OCI-LY1 (cell line): ENCODE measurements around the gene SPATA13.

Experiments
- H2AFZ ChIP-seq: fragments of 200-600 bp; sonication (generic), shearing (Covaris generic); 2 replicates; pipeline ENCODE4 v1.6.0; 2014; ENCODE audit warnings: antibody characterized with exemption, mild to moderate bottlenecking, low read length
- H3F3A ChIP-seq: fragments of 200-600 bp; sonication (generic), shearing (Covaris generic); 2 replicates; pipeline ENCODE4 v1.6.0; 2014; ENCODE audit warnings: mild to moderate bottlenecking, antibody characterized with exemption, low read length, moderate library complexity; ENCODE audit not compliant: insufficient read depth
- H3K27ac ChIP-seq: fragments of 200-600 bp; sonication (generic); 2 replicates; pipeline ENCODE4 v1.5.1; 2014; ENCODE audit warnings: low read length, mixed run types, mild to moderate bottlenecking, low read depth; ENCODE audit not compliant: poor library complexity, severe bottlenecking
- H3K27me3 ChIP-seq: fragments of 200-600 bp; sonication (generic); 2 replicates; pipeline ENCODE4 v1.6.0; 2014; ENCODE audit warnings: antibody characterized with exemption, mild to moderate bottlenecking, low read length, moderate library complexity; ENCODE audit not compliant: insufficient read depth
- H3K36me3 ChIP-seq: fragments of 200-600 bp; sonication (generic); 2 replicates; pipeline ENCODE4 v1.6.1; 2014; ENCODE audit warnings: mild to moderate bottlenecking, antibody characterized with exemption, low read length, moderate library complexity, mixed read lengths; ENCODE audit not compliant: insufficient read depth
- H3K4me1 ChIP-seq: fragments of 200-600 bp; sonication (generic); 2 replicates; pipeline ENCODE4 v1.5.1; 2014; ENCODE audit warnings: mild to moderate bottlenecking, low read length, moderate library complexity; ENCODE audit not compliant: insufficient read depth, severe bottlenecking
- H3K4me2 ChIP-seq: fragments of 200-600 bp; sonication (generic), shearing (Covaris generic); 2 replicates; pipeline ENCODE4 v1.6.1; 2014; ENCODE audit warnings: low read length
- H3K4me3 ChIP-seq: fragments of 200-600 bp; sonication (generic); 2 replicates; pipeline ENCODE4 v1.5.1; 2014; ENCODE audit warnings: low read length, low read depth, mild to moderate bottlenecking, mixed read lengths; ENCODE audit not compliant: poor library complexity, severe bottlenecking
- H3K79me2 ChIP-seq: fragments of 200-600 bp; shearing (Covaris generic); 2 replicates; pipeline ENCODE4 v1.6.1; 2016; ENCODE audit warnings: mixed run types, low read length, mixed read lengths; ENCODE audit not compliant: insufficient read depth
- H3K9ac ChIP-seq: fragments of 200-600 bp; sonication (generic), shearing (Covaris generic); 2 replicates; pipeline ENCODE4 v1.6.1; 2014; ENCODE audit warnings: mild to moderate bottlenecking, low read length, mixed read lengths
- H3K9me2 ChIP-seq: fragments of 200-600 bp; sonication (generic), shearing (Covaris generic); 2 replicates; pipeline ENCODE4 v1.6.1; 2014; ENCODE audit warnings: low read depth, mild to moderate bottlenecking, low read length, mixed read lengths
- H3K9me3 ChIP-seq: fragments of 200-600 bp; shearing (Covaris generic); 2 replicates; pipeline ENCODE4 v1.6.1; 2014; ENCODE audit warnings: low read length, mixed read lengths
- H4K20me1 ChIP-seq: fragments of 200-600 bp; sonication (generic), shearing (Covaris generic); 2 replicates; pipeline ENCODE4 v1.6.0; 2016; ENCODE audit warnings: mild to moderate bottlenecking, low read length; ENCODE audit not compliant: insufficient read depth
- EZH2 ChIP-seq: fragments of 200-600 bp; sonication (generic), shearing (Covaris generic); IDR thresholded peaks from 2 replicates; pipeline ENCODE4 v1.8.0; 2017; ENCODE audit warnings: borderline replicate concordance, mixed run types, mild to moderate bottlenecking, antibody characterized with exemption, low read length, moderate library complexity, mixed read lengths
- TF ChIP-seq, protein P1 (sequence below): fragments of 200-600 bp; sonication (generic), shearing (Covaris generic); IDR thresholded peaks from 2 replicates; pipeline ENCODE4 v1.5.1; 2017; ENCODE audit warnings: mild to moderate bottlenecking, antibody characterized with exemption, low read length, moderate library complexity, mixed read lengths

The SPATA13 gene

GRCh38 chr13:24261566-24261965 is 101.0 kb downstream of the SPATA13 start:
- Histone ChIP-seq H3K27ac (no peak overlapping the region), H3K36me3 (no peaks in the 10 kb centered on the region)
- TF ChIP-seq, protein P1, sequence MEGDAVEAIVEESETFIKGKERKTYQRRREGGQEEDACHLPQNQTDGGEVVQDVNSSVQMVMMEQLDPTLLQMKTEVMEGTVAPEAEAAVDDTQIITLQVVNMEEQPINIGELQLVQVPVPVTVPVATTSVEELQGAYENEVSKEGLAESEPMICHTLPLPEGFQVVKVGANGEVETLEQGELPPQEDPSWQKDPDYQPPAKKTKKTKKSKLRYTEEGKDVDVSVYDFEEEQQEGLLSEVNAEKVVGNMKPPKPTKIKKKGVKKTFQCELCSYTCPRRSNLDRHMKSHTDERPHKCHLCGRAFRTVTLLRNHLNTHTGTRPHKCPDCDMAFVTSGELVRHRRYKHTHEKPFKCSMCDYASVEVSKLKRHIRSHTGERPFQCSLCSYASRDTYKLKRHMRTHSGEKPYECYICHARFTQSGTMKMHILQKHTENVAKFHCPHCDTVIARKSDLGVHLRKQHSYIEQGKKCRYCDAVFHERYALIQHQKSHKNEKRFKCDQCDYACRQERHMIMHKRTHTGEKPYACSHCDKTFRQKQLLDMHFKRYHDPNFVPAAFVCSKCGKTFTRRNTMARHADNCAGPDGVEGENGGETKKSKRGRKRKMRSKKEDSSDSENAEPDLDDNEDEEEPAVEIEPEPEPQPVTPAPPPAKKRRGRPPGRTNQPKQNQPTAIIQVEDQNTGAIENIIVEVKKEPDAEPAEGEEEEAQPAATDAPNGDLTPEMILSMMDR = no peak
- no peak for TF ChIP-seq EZH2

GRCh38 chr13:24263632-24264031 is 103.1 kb downstream of the SPATA13 start:
- H3K27me3 ChIP-seq = no peaks in the 10 kb centered on the region; the same call in 1 of the 2 replicates
- TF ChIP-seq, protein P1 = no peak
- TF ChIP-seq EZH2 = no peak
- H3K9ac ChIP-seq = no peak overlapping the region
- no peaks in the 10 kb centered on the region for H3F3A ChIP-seq
- no peak overlapping the region for H2AFZ ChIP-seq
- H3K27ac ChIP-seq = no peak overlapping the region
- H3K9me2 ChIP-seq = no peaks in the 10 kb centered on the region
- H3K4me2 ChIP-seq = no peak overlapping the region
- no peaks in the 10 kb centered on the region for H3K79me2 ChIP-seq
- H3K9me3 ChIP-seq = no peaks in the 10 kb centered on the region
- no peaks in the 10 kb centered on the region for H3K4me1 ChIP-seq
- no peaks in the 10 kb centered on the region for H3K36me3 ChIP-seq
- no peak overlapping the region for H3K4me3 ChIP-seq
- H4K20me1 ChIP-seq = no peaks in the 10 kb centered on the region

More at GRCh38 chr13:24261566-24261965, 101.0 kb downstream of the SPATA13 start:
- no peaks in the 10 kb centered on the region for H3K9me2 ChIP-seq
- no peaks in the 10 kb centered on the region for H3K4me1 ChIP-seq
- no peak overlapping the region for H3K4me2 ChIP-seq
- H3K4me3 ChIP-seq = no peak overlapping the region
- no peaks in the 10 kb centered on the region; the same call in 1 of the 2 replicates for H3K27me3 ChIP-seq
- no peaks in the 10 kb centered on the region for H3K79me2 ChIP-seq
- H3F3A ChIP-seq = no peaks in the 10 kb centered on the region
- no peak overlapping the region for H3K9ac ChIP-seq
- no peak overlapping the region for H2AFZ ChIP-seq
- no peaks in the 10 kb centered on the region for H4K20me1 ChIP-seq
- no peaks in the 10 kb centered on the region for H3K9me3 ChIP-seq

- H3K9ac ChIP-seq = no peak overlapping the region
- H3K9me2 ChIP-seq = no peaks in the 10 kb centered on the region
- no peaks in the 10 kb centered on the region for H3F3A ChIP-seq
- no peaks in the 10 kb centered on the region; the same call in 1 of the 2 replicates for H3K27me3 ChIP-seq
- H4K20me1 ChIP-seq = no peaks in the 10 kb centered on the region
- no peaks in the 10 kb centered on the region for H3K9me3 ChIP-seq
- no peaks in the 10 kb centered on the region for H3K4me1 ChIP-seq
- no peak overlapping the region for H3K27ac ChIP-seq
- no peaks in the 10 kb centered on the region for H3K36me3 ChIP-seq
- no peak for TF ChIP-seq EZH2
- TF ChIP-seq, protein P1 = no peak
- H3K4me3 ChIP-seq = no peak overlapping the region
- no peaks in the 10 kb centered on the region for H3K79me2 ChIP-seq
- H3K4me2 ChIP-seq = no peak overlapping the region
- H2AFZ ChIP-seq = no peak overlapping the region
Measured at GRCh38 chr13:24264976-24265375, 104.5 kb downstream of the SPATA13 start.
